ENCODE measurements around the gene PTPRN2.
"Not testable (repeated sequence)": the region's sequence is repeated elsewhere in the genome, so short reads cannot be mapped to it uniquely, and the experiment has no call there.

- TF ChIP-seq CTCF (conservative IDR thresholded peaks at IDR 0.05 in 1 of 2, IDR thresholded peaks at IDR 0.05 in 1 of 2; ENCODE audit: low read depth in 1 of 2, low read length in 2 of 2); EZH2 (IDR thresholded peaks at IDR 0.05; ENCODE audit: low read length, missing control alignments): not testable (repeated sequence)
Measured at GRCh38 chr7:157697287-157697686, 890.3 kb downstream of the PTPRN2 start.

Data from fibroblast of lung (primary cell).